PC-3 (cell line): ENCODE results near the gene PLCD1.

Source experiments
- CTCF ChIP-seq: fragments of 300-600 bp; sonication (generic); conservative IDR thresholded peaks from 2 replicates; pipeline ENCODE4 v1.5.1; 2017; ENCODE audit warnings: antibody characterized with exemption, low read depth, mild to moderate bottlenecking, low read length
- EZH2 ChIP-seq: fragments of 300-600 bp; sonication (generic); IDR thresholded peaks from one replicate; pipeline ENCODE4 v1.6.1; 2017; ENCODE audit warnings: antibody characterized with exemption, mild to moderate bottlenecking, low read length; ENCODE audit not compliant: unreplicated experiment
- EZH2phosphoT487 ChIP-seq: fragments of 300-600 bp; sonication (generic); IDR thresholded peaks from 2 replicates; pipeline ENCODE4 v1.6.1; 2018; ENCODE audit warnings: mild to moderate bottlenecking, antibody characterized with exemption, low read length, borderline replicate concordance

GRCh38 chr3:37979541-37980461 is 49.6 kb downstream of the PLCD1 start:
- TF ChIP-seq CTCF: no peak
- no peak for TF ChIP-seq EZH2phosphoT487
- no peak for TF ChIP-seq EZH2
